ENCODE data around the gene SMIM11.
"Not testable (repeated sequence)": the region's sequence is repeated elsewhere in the genome, so short reads cannot be mapped to it uniquely, and the experiment has no call there.

SMIM11 gene

GRCh38 chr21:34362670-34363069, 12.6 kb upstream of the SMIM11 start:
- TF ChIP-seq CTCF (IDR thresholded peaks at IDR 0.05; ENCODE audit: low read length, missing control alignments) = no peak
- no peak for DNase-seq (ENCODE audit: low read depth)
- no peak overlapping the region for H3K4me3 ChIP-seq (replicated peaks; ENCODE audit: low read depth, low read length)

- no peak for DNase-seq (ENCODE audit: low read depth)
- TF ChIP-seq CTCF (IDR thresholded peaks at IDR 0.05; ENCODE audit: low read length, missing control alignments) = no peak
- no peak within 1 kb of the TSS for H3K4me3 ChIP-seq (replicated peaks; ENCODE audit: low read depth, low read length)
These were observed 11.6 kb upstream of the SMIM11 start, which contains the start of gene KCNE2 for GRCh38 chr21:34363733-34364132. Gene KCNE2, plus strand, starts transcription at chr21:34364006. Its CDS starts 6,473 bp downstream, at chr21:34370479.

GRCh38 chr21:34364921-34365320, 10.4 kb upstream of the SMIM11 start:
- H3K4me3 ChIP-seq (replicated peaks; ENCODE audit: low read depth, low read length) = no peak overlapping the region
- TF ChIP-seq CTCF (IDR thresholded peaks at IDR 0.05; ENCODE audit: low read length, missing control alignments) = no peak
- no peak for DNase-seq (ENCODE audit: low read depth)

- H3K4me3 ChIP-seq (replicated peaks; ENCODE audit: low read depth, low read length) = no peak overlapping the region
- TF ChIP-seq CTCF (IDR thresholded peaks at IDR 0.05; ENCODE audit: low read length, missing control alignments) = no peak
- DNase-seq (ENCODE audit: low read depth) = no peak
These were observed 9.5 kb upstream of the SMIM11 start for GRCh38 chr21:34365809-34366208.

- DNase-seq (ENCODE audit: low read depth) = peak; percentile 80
- H3K4me3 ChIP-seq (replicated peaks; ENCODE audit: low read depth, low read length) = no peak overlapping the region
- TF ChIP-seq CTCF (IDR thresholded peaks at IDR 0.05; ENCODE audit: low read length, missing control alignments) = peak; percentile 90
These were observed 7.9 kb upstream of the SMIM11 start for GRCh38 chr21:34367320-34367935.

- no peak overlapping the region for H3K4me3 ChIP-seq (replicated peaks; ENCODE audit: low read depth, low read length)
- no peak for TF ChIP-seq CTCF (IDR thresholded peaks at IDR 0.05; ENCODE audit: low read length, missing control alignments)
- DNase-seq (ENCODE audit: low read depth) = no peak
These were observed 5.6 kb upstream of the SMIM11 start for GRCh38 chr21:34369741-34370140.

- no peak overlapping the region for H3K4me3 ChIP-seq (replicated peaks; ENCODE audit: low read depth, low read length)
- no peak for TF ChIP-seq CTCF (IDR thresholded peaks at IDR 0.05; ENCODE audit: low read length, missing control alignments)
- no peak for DNase-seq (ENCODE audit: low read depth)
These were observed 3.0 kb upstream of the SMIM11 start for GRCh38 chr21:34372321-34372720.

GRCh38 chr21:34374462-34374861, 845 bp upstream of the SMIM11 start:
- not testable (repeated sequence) for DNase-seq (ENCODE audit: low read depth); H3K4me3 ChIP-seq (replicated peaks; ENCODE audit: low read depth, low read length)

- not testable (repeated sequence) for DNase-seq (ENCODE audit: low read depth)
These were observed 289 bp downstream of the SMIM11 start for GRCh38 chr21:34375619-34375972.

GRCh38 chr21:34383138-34383537, 7.8 kb downstream of the SMIM11 start:
- H3K4me3 ChIP-seq (replicated peaks; ENCODE audit: low read depth, low read length) = not testable (repeated sequence)

More at GRCh38 chr21:34375619-34375972, 289 bp downstream of the SMIM11 start:
- not testable (repeated sequence) for H3K4me3 ChIP-seq (replicated peaks; ENCODE audit: low read depth, low read length)

More at GRCh38 chr21:34383138-34383537, 7.8 kb downstream of the SMIM11 start:
- not testable (repeated sequence) for DNase-seq (ENCODE audit: low read depth)
